SU-DHL-6 (cell line): ENCODE results near the gene IP6K1.

ENCODE experiments used
- CTCF ChIP-seq: fragments of 200-600 bp; sonication (generic); IDR thresholded peaks from one replicate; pipeline ENCODE4 v1.5.1; 2017; ENCODE audit warnings: antibody characterized with exemption, mild to moderate bottlenecking, low read length, moderate library complexity; ENCODE audit not compliant: insufficient read depth, poor library complexity, severe bottlenecking
- EZH2phosphoT487 ChIP-seq: fragments of 200-600 bp; sonication (generic), shearing (Covaris generic); conservative IDR thresholded peaks from 2 replicates; pipeline ENCODE4 v1.6.1; 2018; ENCODE audit warnings: mild to moderate bottlenecking, antibody characterized with exemption, low read length, moderate library complexity, mixed read lengths

- TF ChIP-seq CTCF, result no peak
- no peak for TF ChIP-seq EZH2phosphoT487
These were observed 16.4 kb downstream of the IP6K1 start for GRCh38 chr3:49769926-49770325.
